Nephron (organoid): ENCODE measurements around the gene SLC22A4.

Experiments used
- H3K27ac Mint-ChIP-seq, 3 experiments: 2 replicates each; pipeline ENCODE4 v1.8.0; 2020; ENCODE audit warnings: mixed read lengths in 3 of 3, mild to moderate bottlenecking in 2 of 3, moderate library complexity in 1 of 3
- H3K27me3 Mint-ChIP-seq: 2 replicates; pipeline ENCODE4 v1.8.0; 2021; ENCODE audit warnings: low read depth, mild to moderate bottlenecking, moderate library complexity, mixed read lengths
- H3K36me3 Mint-ChIP-seq: 2 replicates; pipeline ENCODE4 v1.8.0; 2020; ENCODE audit warnings: low read depth, mixed read lengths
- H3K4me1 Mint-ChIP-seq: 2 replicates; pipeline ENCODE4 v1.8.0; 2020; ENCODE audit warnings: mixed read lengths
- H3K4me3 Mint-ChIP-seq, 3 experiments: 2 replicates each; pipeline ENCODE4 v1.8.0; 2020; ENCODE audit warnings: mild to moderate bottlenecking in 3 of 3, mixed read lengths in 3 of 3, moderate library complexity in 2 of 3
- H3K9me3 Mint-ChIP-seq: 2 replicates; pipeline ENCODE4 v1.8.0; 2020; ENCODE audit warnings: mixed read lengths
- CTCF ChIP-seq, 3 experiments: fragments of 200-600 bp; sonication (generic); IDR thresholded peaks; one replicate each; pipeline ENCODE4 v1.5.0; 2021; ENCODE audit warnings: antibody characterized with exemption in 3 of 3; ENCODE audit not compliant: unreplicated experiment in 3 of 3

Gene SLC22A4

GRCh38 chr5:132358775-132359174 lies 64.6 kb downstream of the SLC22A4 start:
- Mint-ChIP-seq H3K4me1 (peaks cover 6% of the 10 kb centered on the region), H3K27ac (no peak overlapping the region), H3K4me3 (no peak overlapping the region), H3K27me3 (no peaks in the 10 kb centered on the region), H3K9me3 (peaks cover 2% of the 10 kb centered on the region), H3K36me3 (peaks cover 35% of the 10 kb centered on the region)
- TF ChIP-seq CTCF (IDR thresholded peaks at IDR 0.05; ENCODE audit: unreplicated experiment in 3 of 3): no peak

GRCh38 chr5:132362086-132362485 lies 67.9 kb downstream of the SLC22A4 start:
- Mint-ChIP-seq H3K36me3 (peaks cover 29% of the 10 kb centered on the region), H3K27me3 (no peaks in the 10 kb centered on the region), H3K4me3 (no peak overlapping the region), H3K4me1 (peaks cover 12% of the 10 kb centered on the region), H3K9me3 (peaks cover 2% of the 10 kb centered on the region), H3K27ac (no peak overlapping the region)
- no peak for TF ChIP-seq CTCF (IDR thresholded peaks at IDR 0.05; ENCODE audit: unreplicated experiment in 3 of 3)

- H3K4me3 Mint-ChIP-seq: no peak overlapping the region
- H3K36me3 Mint-ChIP-seq: peaks cover 29% of the 10 kb centered on the region
- H3K4me1 Mint-ChIP-seq: peaks cover 15% of the 10 kb centered on the region
- peak overlapping the region in 1 of 3 experiments; percentile 4 for H3K27ac Mint-ChIP-seq
- H3K9me3 Mint-ChIP-seq: peaks cover 2% of the 10 kb centered on the region
- TF ChIP-seq CTCF (IDR thresholded peaks at IDR 0.05; ENCODE audit: unreplicated experiment in 3 of 3): no peak
- no peaks in the 10 kb centered on the region for H3K27me3 Mint-ChIP-seq
Observed at GRCh38 chr5:132363431-132364112, 69.4 kb downstream of the SLC22A4 start.

- no peak for TF ChIP-seq CTCF (IDR thresholded peaks at IDR 0.05; ENCODE audit: unreplicated experiment in 3 of 3)
- H3K9me3 Mint-ChIP-seq: peaks cover 2% of the 10 kb centered on the region
- peak overlapping the region in 1 of 3 experiments; percentile 33 for H3K27ac Mint-ChIP-seq
- no peaks in the 10 kb centered on the region for H3K27me3 Mint-ChIP-seq
- H3K4me3 Mint-ChIP-seq: no peak overlapping the region
- peaks cover 29% of the 10 kb centered on the region for H3K36me3 Mint-ChIP-seq
- peaks cover 20% of the 10 kb centered on the region for H3K4me1 Mint-ChIP-seq
Observed at GRCh38 chr5:132364319-132364718, 70.1 kb downstream of the SLC22A4 start.

GRCh38 chr5:132365213-132365612 lies 71.0 kb downstream of the SLC22A4 start:
- Mint-ChIP-seq H3K4me3 (no peak overlapping the region), H3K4me1 (peaks cover 20% of the 10 kb centered on the region), H3K9me3 (peaks cover 2% of the 10 kb centered on the region), H3K36me3 (peaks cover 24% of the 10 kb centered on the region), H3K27me3 (no peaks in the 10 kb centered on the region), H3K27ac (no peak overlapping the region)
- no peak for TF ChIP-seq CTCF (IDR thresholded peaks at IDR 0.05; ENCODE audit: unreplicated experiment in 3 of 3)

- peaks cover 4% of the 10 kb centered on the region for H3K27me3 Mint-ChIP-seq
- peak overlapping the region; percentile 56 to 76 (median 62) for H3K4me3 Mint-ChIP-seq
- peaks cover 14% of the 10 kb centered on the region for H3K36me3 Mint-ChIP-seq
- no peak for TF ChIP-seq CTCF (IDR thresholded peaks at IDR 0.05; ENCODE audit: unreplicated experiment in 3 of 3)
- H3K27ac Mint-ChIP-seq: peak overlapping the region; percentile 77 to 84 (median 78)
- peaks cover 45% of the 10 kb centered on the region for H3K4me1 Mint-ChIP-seq
- no peaks in the 10 kb centered on the region for H3K9me3 Mint-ChIP-seq
Observed at GRCh38 chr5:132368186-132368585, 74.0 kb downstream of the SLC22A4 start.
